NCI-H1092 treated with DMSO at 0.1 percent for 48 hours (cell line): ENCODE results near the gene DPH1.
A peak's percentile ranks its signal among the peaks of the same experiment; 100 is the strongest.

Experiments used
- DNase-seq: peaks from one replicate; lab custom pipeline; 2025; lab: John Stamatoyannopoulos, UW

Gene DPH1

DNA sequence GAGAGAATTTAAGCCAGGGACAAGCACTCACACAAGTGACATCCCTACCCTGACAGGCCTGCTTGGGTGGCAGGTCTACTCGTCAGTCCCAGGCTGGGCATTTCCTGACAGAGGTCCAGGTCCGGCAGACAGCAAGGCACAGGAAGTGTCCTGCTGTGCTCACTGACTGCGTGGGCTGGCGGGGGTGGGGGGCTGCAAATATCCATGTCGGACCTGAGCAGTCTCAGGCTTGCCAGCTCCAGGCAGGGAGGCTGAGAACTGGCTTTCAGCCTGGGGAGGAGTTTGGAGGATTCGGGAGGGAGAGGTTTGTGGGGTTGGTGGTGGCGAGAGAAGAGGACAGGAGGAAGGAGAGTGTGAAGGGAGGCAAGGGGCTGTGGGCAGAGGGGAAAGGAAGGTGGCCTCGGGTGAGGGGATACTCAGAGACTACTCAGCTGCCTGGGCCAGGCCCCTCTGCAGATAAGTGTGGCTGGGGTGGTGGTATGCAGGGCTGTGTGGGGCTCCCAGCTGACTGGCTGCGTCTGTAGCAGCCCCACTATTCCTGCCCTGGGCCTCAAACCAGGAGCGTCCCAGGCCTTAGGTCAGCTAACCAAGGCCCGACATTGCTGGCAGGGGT lies 32.7 kb downstream of the DPH1 start:
- no peak for DNase-seq

DNA sequence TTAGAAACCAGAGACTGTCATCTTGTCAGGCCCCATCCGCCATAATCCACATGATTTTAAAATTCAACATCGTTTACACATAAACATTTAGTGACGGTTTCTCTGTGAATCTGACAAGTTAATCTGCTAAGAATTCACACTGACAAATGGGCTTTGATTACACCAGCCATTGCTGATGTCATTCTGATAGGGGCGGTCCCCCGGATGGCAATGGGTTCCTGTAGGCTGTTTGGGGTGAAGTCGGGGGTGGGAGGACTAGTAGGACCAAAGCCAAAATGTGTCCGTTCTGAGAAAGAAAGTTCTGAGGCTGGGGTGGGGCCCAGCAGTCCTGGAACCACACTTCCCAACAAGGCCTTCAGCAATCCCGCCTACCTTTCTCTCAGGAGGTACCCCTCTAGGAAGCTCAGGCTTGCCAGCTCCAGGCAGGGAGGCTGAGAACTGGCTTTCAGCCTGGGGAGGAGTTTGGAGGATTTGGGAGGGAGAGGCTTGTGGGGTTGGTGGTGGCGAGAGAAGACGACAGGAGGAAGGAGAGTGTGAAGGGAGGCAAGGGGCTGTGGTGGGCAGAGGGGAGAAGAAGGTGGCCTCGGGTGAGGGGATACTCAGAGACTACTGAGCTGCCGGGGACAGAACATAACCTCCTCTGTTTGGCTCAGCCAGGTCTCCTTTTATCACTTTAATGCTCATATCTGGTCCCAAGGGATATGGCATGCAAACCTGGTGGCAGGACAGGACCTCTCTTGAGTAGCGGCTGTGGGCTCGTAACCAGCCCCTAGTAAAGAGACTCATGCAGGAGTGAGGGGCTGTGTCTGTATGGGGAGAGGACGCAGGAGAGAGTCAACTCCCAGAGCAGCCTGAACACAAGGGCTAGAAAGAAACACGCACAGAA lies 33.6 kb downstream of the DPH1 start:
- DNase-seq = no peak

DNA sequence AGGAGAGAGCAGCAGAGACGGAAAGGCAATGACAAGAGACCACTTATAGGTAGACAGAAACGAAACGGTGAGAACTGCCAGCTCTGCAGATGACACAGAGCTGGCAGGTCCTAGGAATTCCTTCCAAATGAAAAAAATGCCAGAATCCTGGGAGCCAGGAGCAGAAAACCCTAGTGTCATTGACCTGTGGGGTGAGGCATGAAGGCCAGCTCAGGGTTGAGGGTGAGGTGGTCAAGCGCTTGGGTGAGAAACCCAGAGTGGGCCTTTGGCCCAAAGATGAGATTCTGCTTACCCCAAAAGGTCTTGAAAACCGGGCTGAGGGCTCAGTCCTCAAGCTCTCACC lies 34.2 kb downstream of the DPH1 start:
- no peak for DNase-seq

DNA sequence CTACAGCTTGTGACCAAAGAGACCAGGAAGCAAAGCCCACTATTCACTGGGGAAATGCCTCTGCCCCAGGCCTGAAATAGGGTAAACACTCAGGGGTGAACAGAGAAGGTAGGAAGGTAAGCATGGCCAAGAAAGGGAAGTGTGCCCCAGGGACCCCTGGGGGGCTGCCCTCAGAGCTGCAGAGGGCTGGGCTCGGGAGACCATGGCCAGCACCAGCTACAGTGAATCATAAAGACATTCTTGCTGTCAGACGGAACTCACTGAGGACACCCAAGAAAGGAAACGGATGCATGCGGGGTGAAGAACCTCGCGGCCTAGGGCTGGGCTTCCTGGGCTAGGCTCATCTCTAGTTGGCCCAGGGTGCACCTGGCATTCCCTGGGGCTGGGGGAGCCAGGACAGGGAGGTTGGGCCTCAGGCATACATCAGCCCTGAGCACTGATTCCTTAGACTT lies 34.6 kb downstream of the DPH1 start:
- no peak for DNase-seq

DNA sequence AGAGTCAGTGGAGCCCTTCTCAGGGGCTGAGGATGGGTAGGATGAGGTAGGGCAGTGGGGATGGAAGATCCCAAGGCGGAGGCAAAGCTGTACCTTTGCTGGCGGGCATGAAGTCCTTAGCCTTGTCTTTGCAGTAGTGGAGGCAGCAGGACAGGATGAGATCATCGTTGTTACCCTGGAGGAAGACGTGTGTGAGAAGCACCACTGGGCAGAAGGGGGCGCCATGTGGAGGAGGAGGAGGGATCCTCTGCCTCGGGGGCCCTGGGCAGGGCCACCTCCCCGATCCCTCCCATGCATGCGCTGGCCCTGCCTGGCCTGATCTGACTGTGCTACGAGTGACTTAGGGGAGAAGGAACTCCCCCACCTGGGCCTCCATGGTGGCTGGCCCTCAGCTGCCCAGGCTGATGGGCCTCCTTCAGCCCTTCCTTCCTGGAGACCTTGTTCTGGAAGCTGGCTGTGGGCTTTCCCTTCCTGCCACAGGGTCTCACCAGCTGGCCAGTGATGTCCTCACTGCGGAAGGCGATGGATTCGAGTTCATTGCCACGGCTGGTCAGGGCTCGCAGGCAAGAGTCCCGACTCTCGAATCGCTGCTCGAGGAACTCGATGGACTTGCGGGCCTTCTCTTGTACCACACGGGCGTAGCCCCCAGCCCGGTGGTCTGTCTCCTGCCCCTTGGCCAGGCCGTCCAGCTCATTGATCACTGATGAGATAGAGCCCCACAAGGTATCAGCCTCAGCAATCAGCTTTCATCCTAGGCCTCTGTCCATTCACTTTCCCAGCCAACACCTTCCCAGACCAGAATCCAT lies 35.2 kb downstream of the DPH1 start:
- DNase-seq = no peak

DNA sequence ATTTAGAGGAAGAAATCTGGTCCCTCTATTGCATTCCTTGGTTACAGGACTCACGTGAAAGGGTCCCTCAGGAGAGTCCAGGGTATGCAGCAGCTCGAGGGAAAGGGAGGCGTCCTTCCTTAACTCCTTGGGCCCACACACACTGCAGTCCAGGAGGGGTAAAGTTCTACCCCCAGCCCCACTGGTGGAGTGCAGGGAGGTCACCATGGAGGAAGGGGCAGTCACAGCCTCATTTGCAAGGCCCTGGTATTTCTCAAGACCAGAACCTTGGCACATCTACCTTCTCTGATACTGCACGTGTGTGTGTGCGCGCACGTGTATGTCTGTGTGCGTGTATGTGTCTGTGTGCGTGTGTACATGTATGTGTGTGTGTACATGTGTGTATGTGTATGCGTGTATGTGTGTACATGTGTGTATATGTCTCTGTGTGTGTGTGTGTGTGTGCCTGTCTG lies 36.0 kb downstream of the DPH1 start:
- no peak for DNase-seq

DNA sequence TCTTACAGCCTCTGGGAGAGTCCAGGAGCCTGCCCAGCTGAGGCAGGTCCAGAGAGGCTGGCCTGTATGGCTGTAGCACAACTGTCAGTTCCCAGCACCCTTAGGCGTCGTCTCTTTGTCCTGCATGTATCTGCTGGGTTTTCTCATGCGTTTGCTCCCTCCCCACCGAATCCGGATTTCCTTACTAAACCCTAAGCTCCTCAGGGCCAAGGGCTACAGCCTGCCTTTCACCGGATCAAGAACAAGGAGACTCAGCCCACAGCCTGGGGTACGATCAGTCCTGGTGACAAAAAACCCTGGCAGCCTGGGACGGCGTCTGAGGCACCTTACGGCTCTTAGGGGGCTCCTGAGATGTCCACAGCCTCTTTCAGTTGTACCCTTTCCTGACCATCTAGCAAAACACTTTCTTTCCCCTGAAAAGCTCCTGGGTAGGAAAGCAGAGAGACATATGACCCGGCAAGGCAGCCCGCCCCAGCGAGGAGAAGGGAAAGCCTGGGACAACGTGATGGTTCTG lies 37.2 kb downstream of the DPH1 start:
- DNase-seq = no peak

DNA sequence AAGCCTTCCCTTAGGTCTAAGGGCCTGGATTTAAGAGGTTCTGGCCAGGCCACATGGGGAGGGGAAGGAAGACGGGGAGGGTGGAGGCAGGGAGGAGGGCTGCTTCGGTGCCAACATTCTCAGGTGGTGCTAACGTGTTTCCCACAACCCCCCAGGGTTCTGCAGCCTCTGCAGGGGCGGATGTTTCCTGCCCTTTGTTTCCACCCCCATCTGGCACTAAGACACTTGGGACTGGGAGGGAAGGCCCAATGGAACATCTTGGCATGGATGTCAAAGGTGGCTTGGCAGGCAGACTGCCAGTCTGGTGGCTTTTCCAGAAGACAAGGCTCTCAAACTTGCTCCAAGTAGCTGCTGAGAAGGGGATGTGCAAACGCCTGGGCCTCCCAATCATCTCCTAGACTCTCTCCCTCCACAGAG lies 37.7 kb downstream of the DPH1 start:
- no peak for DNase-seq

DNA sequence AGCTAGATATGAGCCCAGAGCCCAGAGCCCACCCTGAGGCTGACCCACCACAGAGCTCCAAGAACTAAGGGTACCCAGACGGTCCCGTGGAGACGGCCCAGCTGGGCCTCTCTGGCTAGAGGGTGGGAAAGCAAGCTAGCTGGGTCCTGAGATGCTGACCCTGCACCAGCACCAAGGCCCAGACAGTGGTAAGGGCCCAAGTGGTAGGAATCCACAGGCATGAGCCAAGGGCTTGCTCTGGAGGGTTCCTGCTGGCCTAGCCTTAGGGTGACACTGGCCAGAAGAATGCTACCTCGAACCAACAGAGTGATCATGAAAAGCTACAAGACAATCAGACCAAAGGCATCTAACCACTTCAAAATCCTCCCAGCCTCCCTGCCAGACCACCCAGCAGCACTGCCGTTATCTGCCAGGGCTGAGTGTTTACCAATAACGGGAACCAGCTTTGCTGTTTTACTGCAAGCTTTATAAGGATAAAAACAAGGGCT lies 38.1 kb downstream of the DPH1 start:
- DNase-seq = no peak

DNA sequence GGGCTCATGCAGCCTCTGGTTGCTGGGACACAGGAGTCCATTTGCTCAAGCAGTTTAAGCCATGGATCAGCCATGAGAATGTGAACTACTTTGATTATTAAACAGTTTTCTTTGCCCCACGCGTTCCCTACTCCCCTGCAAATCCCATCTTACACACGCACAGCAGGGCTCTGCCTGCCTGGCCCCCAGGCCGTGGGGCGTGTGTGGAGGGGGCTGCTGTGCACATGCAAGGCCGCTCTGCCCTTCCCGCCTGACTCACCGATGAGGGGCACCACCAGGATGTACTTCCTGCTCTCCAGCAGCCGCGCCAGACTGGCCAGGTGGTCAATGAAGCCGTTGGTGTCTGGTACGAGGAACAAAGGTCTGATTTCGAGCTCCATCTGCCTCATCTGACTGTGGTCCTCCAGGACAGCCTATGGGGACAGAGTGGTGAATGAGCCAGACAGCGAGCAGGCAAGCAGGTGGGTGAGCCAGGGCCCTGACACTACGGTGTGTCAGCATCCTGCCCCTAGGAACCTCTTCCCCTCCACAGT lies 38.6 kb downstream of the DPH1 start:
- DNase-seq = peak; percentile 32

DNA sequence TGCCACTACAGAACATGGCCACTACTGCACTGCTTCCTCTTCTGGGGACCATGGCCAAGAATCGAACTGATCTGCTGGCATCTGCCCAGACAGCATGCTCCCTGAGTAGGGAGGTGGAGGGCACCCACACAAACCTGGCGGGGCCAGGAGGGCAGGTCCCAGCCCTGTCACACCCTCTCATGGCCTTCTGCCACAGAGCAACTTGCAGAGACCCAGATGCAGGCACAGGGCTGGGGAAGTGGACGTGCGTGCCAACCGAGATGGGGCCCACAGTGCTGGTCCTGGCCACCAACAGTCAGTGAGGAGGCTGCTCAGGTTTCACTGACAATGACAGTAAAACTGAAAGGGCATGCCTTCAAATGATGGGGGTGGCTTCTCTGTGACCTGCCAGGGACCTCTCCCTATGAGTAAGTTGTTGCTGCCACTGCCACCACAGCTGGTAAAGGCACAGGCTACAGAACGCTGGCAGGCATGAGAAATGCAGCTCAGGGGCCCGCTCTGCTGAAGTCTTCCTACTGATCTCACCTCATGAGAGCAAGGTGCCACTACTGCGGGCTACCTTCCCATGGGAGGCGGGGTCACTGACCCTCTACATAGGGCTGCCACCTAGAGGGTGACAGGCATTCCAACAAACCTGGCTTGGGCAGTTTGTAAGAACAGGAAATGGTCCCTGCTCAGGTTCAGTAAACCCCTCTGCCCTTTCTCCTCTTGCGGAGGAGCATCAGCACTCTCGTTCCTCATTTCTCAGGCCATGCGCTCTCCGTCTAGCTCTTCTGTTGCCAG lies 40.5 kb downstream of the DPH1 start:
- no peak for DNase-seq

DNA sequence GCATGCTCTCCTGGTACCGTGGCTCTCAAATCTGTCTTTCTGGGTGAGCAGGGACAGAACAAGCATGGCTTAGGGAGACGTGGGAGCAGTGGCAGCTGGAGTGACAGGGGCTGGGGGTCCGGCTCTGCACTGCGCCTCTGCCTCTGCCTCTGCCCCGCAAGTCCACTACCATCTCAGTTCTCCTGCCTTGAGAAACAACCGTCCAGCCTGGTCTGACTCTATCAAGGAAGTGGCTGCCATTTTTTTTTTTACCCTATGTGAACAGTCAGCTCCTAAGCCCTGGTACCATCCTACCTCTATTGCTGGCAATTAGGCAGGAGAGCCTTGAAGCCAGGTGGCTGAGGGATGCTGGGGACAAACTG lies 41.1 kb downstream of the DPH1 start:
- no peak for DNase-seq

DNA sequence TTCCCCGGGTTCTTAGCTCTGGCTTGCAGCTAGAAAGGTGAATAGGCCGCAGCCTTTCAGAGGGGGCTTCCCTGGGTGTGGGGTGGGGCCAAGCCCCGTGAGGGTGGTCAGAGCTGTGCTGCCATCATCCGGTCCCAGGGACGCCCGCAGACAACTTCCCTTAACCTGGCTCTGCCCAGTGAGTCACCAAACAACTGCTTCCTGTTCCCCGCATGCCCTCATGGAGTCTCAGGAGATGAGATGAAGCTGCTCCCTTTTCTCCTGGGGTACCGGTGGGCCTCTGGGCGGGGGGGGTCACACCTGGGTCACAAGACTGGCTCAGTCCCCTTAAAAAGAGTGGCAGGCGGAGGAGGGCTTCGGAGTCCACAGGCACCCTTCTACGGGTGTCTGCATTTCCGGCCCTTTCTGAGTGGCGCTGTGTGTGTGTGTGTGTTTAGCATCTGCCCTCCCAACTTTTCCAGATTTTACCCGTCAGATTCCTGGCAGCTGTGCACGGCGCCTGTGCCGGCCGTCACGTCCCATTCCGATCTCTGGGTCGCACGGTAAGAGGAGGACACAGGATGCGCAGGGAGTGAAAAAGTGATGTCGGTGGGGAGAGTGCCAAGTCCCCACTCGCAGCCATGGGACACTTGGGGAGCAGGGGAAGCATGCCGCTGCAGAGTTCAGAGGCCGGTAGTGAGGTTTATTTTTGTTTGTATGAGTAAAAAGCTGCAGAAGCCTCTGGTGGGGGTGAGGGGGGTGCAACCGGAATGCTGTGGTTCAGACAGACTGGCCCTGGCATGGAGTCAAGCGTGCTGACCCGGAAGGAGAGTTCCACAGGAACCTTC lies 41.7 kb downstream of the DPH1 start:
- no peak for DNase-seq

DNA sequence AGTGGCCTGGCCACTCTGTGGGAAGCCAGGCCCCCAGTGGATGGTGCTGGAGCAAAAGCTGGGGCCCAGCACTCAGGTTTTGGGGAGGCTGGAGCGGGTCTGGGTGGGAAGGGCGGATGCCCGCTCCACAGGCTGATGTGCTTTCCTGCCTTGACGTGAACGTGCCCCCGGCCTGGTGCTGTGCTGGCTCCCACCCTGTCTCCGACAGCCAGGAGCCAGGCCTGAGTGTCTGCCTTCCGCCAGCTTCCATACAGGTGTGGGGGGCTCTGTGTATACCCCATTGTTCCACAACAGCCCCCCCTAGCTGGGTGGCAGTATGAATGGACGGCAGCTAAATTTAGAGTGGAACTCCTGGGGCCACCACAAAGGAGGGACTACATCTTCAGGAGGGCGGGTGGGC lies 45.0 kb downstream of the DPH1 start:
- DNase-seq = no peak

DNA sequence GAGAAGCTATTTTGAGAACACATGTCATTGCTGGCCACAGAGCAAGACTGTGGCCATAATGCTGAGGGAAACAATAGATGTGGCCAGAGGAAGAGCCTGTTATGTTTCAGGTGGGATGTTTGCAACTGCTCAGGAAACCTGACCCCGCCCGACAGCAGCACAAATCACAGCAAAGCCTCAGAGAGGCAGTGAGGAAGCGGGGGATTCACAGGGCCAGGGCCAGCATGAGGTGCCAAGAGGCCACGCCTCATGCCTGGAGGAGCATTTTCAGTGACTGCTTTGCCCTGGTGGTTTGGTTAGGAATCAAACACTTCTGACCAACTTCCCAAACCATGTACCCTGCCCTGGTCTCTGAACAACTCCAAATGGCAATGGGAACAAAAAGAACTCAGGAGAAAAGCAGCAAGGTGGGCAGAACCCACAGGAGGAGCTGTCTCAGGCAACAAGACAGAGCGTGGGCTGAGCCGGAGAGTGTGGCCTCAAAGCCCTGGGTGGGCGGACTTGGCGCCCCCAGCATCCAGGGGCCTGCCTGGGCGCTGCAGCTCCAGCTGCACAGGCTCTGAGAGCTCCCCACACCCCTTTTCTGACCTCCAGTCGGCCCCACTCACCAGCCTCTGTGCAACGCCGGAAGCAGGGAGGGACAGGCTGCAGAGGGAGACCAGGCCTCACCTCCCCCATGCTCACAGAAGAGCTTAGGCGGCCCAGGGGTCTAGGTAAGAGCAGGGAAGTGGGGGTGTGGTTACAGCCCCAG lies 45.6 kb downstream of the DPH1 start:
- no peak for DNase-seq

DNA sequence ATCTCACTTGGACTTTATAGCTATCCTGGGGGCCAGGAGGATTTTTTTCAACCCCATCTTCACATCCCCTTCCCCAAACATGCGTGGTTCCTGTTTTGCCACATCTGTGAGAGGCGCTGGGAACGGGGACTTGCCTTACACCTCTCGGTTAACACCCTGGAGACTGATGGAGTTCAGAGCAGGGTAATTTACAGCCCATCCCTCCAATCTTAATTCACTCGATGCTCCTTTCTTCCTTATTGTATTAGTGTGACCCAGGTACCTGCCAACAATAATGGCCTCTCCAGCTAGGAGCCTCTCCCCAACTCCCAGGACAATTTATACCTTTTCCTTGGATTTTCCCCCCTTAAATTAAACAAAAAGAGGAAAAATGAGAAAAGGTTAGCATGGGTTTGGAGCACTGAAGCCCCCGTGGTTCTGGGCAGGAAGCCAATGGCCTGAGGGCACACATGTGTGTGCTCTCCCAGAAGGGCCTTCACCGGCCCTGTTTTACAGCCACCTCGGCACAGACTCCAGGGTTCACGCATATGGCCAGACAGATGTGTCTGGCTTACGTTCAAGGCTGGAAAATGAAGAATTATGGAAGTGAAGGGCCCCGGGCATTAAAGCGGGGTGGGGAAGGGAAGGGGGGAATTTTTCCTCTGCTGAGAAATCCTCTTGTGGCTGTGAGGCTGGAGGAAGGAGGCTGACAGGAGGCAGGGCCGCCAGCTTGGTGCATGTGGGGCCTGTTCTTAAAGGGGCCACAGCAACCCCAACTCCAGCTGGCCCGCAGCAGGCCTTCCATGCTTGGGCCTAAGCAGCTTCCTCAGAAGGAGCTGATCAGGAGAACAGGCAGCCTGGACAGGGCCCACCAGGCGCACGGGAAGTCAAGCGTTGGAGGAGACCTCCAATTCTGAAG lies 46.4 kb downstream of the DPH1 start:
- DNase-seq = peak; percentile 32

DNA sequence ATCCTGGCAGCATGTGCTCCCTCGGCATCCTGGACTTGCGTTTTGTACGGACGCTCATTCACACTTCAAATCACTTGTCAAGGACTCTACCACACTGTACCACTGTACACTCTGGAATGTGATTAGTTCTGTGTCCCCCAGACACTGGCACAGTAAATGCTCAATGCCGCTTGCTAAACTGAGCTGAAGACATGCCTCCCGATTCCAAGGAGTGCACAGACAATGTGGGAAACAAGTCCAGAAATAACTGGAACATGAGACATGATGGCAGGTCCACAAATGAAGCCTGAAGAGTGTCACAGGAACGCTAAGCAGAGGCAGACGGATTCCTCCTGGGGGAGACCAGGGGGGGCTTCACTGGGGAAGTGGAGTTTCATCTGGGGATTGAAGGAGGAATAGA lies 47.1 kb downstream of the DPH1 start:
- no peak for DNase-seq

DNA sequence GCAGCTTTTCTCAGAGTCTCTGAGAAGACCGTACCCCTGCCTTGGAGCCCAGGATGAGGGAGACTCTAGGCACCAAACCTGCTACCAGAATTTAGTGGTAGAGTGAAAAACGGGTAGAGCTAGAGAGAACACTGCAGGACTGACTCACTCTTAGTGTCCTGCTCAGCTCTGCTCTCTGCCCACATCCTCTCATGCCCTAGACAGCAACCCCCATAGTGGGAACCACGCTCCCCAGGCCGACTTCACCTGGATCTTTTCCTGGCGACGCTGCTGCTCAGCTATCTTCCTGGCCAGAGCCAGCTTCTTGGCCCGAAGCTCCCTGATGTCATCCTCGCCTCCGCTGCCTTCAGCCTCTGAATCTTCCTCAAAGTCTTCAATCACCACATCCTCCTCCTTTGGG lies 51.6 kb downstream of the DPH1 start:
- DNase-seq = no peak
